Psoas muscle (tissue), 8 donors: ENCODE data around the gene PIGT. TPM values are rescaled to one million over a fixed set of nuclear protein-coding genes. Genes with fewer than 3 reads are reported as not detected.
A peak's percentile ranks its signal among the peaks of the same experiment; 100 is the strongest.

Experiments
- ATAC-seq, 4 donors: fragments of 200-7000 bp; cut with Tn5 transposase; one replicate each; pipeline ENCODE4 v1.9.1; 2020; ENCODE audit warnings: moderate library complexity in 3 of 4, mild to moderate bottlenecking in 2 of 4
- DNase-seq, 2 donors: peaks; one replicate each; pipeline ENCODE4 v3.0.0-alpha.2; 2020
- H3K27ac ChIP-seq: fragments of 200-600 bp; one replicate; pipeline ENCODE4 v1.8.0; 2022
- H3K27me3 ChIP-seq, 3 donors: fragments of 200-600 bp in 1 of 3; one replicate each; pipeline versions ENCODE4 v1.6.1 to v1.8.0; 2013 to 2022; ENCODE audit warnings: low read length in 2 of 3, mild to moderate bottlenecking in 2 of 3, moderate library complexity in 1 of 3; ENCODE audit not compliant: insufficient read depth in 3 of 3
- H3K36me3 ChIP-seq, 2 donors: fragments of 200-600 bp in 1 of 2; one replicate each; pipeline versions ENCODE4 v1.6.1 to v1.8.0; 2013 to 2022; ENCODE audit warnings: low read depth in 1 of 2, mild to moderate bottlenecking in 1 of 2, moderate library complexity in 1 of 2; ENCODE audit not compliant: insufficient read depth in 1 of 2
- H3K4me1 ChIP-seq: fragments of 200-600 bp; one replicate; pipeline ENCODE4 v1.8.0; 2022
- H3K4me3 ChIP-seq: fragments of 200-600 bp; one replicate; pipeline ENCODE4 v1.8.0; 2022; ENCODE audit warnings: mild to moderate bottlenecking
- H3K9me3 ChIP-seq: fragments of 200-600 bp; one replicate; pipeline ENCODE4 v1.8.0; 2022
- CTCF ChIP-seq: fragments of 200-600 bp; IDR thresholded peaks from one replicate; pipeline ENCODE4 v1.8.0; 2022; ENCODE audit warnings: antibody characterized with exemption
- WGBS, 3 donors: extraction: QIAGEN DNeasy Blood & Tissue Kit; methylation state at CpG; one replicate each; pipeline versions ENCODE4 v1.1.6 to v1.1.7; 2013; 5-methylcytosine and 5-hydroxymethylcytosine counted together
- intact Hi-C, 2 donors: fragments of 100-400 bp; cut with DNase I; formaldehyde crosslinking; loops; one replicate each; pipeline versions ENCODE4 v1.11.0 to v1.14.2; 2022
- polyA plus RNA-seq, 3 donors: library from polyadenylated mRNA; stranded (reverse); fragments of 200-250 nt; gene quantifications; one replicate each; pipeline ENCODE4 v1.2.3, GENCODE V29; 2013
- total RNA-seq, 4 donors: library from RNA; stranded (reverse); fragmentation: NEBNext Ultra II Directional in 2 of 4; extraction: Animal tissue kit (Norgen Biotek cat#: 25700) in 2 of 4; gene quantifications; one replicate each; pipeline versions ENCODE4 v1.2.1 to v1.2.4, GENCODE V29; 2021 to 2023
- donor health status: healthy with polysubstance abuse.
- donor health status: DM: no; HTN: no; CAD: no; lungs with moderate emphysema.
- donor health status: Bipolar disorder and iron deficiency.
- donor health status: healthy.
- donor health status: DM: yes; HTN: yes; CAD: no.
- donor health status: DM: no; HTN: no; CAD: no.
- donor health status: DM: no; HTN: no; CAD: no.
- donor health status: DM: yes; HTN: yes; CAD: no.

Gene PIGT
- total and polyA plus RNA-seq, 7 donors: 48.0 to 113 (median 58.8) TPM

- H3K9me3 ChIP-seq: no peaks in the 10 kb centered on the region
- TF ChIP-seq CTCF: no peak
- DNase-seq (peak; percentile 61 to 82), ATAC-seq (peak; percentile 76 to 92 (median 88))
- peaks cover 33% of the 10 kb centered on the region for H3K4me1 ChIP-seq
- WGBS, 3 donors: 5 to 7% (median 5%) methylated on average over 27 to 30 of the region's 30 CpGs
- peak overlapping the region; percentile 99 for H3K27ac ChIP-seq
- H3K4me3 ChIP-seq: peak overlapping the region; percentile 99
- H3K27me3 ChIP-seq: no peaks in the 10 kb centered on the region
- peaks cover 0 to 38% of the 10 kb centered on the region in 2 donors for H3K36me3 ChIP-seq
- intact Hi-C loops: loop anchor here in 1 of 2 donors (1.0 kb wide), 1 partner anchor 33 kb away; no protein-coding TSS in a partner anchor
Observed at GRCh38 chr20:45407067-45407745, 8.7 kb upstream of the PIGT start.

- DNase-seq (no peak), ATAC-seq (no peak)
- Histone ChIP-seq H3K9me3 (no peaks in the 10 kb centered on the region), H3K4me1 (peaks cover 33% of the 10 kb centered on the region), H3K27me3 (no peaks in the 10 kb centered on the region), H3K36me3 (peaks cover 0 to 46% of the 10 kb centered on the region in 2 donors), H3K4me3 (peak within 1 kb of the TSS; percentile 99), H3K27ac (peak within 1 kb of the TSS; percentile 99)
- 65 to 83% (median 66%) methylated on average over 21 of the region's 21 CpGs for WGBS, 3 donors
- intact Hi-C loops: loop anchor here in 1 of 2 donors (1.0 kb wide), 1 partner anchor 34 kb away; no protein-coding TSS in a partner anchor
- TF ChIP-seq CTCF: no peak
Observed at GRCh38 chr20:45407783-45408645, 7.9 kb upstream of the PIGT start, which contains the start of gene DBNDD2. TSS of gene DBNDD2 (plus strand) at chr20:45408289. CDS start at chr20:45408468, 179 bp downstream.

GRCh38 chr20:45408646-45409213 lies 7.2 kb upstream of the PIGT start:
- H3K9me3 ChIP-seq: no peaks in the 10 kb centered on the region
- H3K36me3 ChIP-seq: peaks cover 0 to 46% of the 10 kb centered on the region in 2 donors
- intact Hi-C loops: no loop called here
- WGBS, 3 donors: 72 to 76% (median 72%) methylated on average over 7 of the region's 7 CpGs
- peak overlapping the region; percentile 99 for H3K27ac ChIP-seq
- H3K4me3 ChIP-seq: peak overlapping the region; percentile 99
- H3K27me3 ChIP-seq: no peaks in the 10 kb centered on the region
- peaks cover 33% of the 10 kb centered on the region for H3K4me1 ChIP-seq
- TF ChIP-seq CTCF: no peak
- ATAC-seq (no peak), DNase-seq (no peak)

GRCh38 chr20:45409521-45410272 lies 6.2 kb upstream of the PIGT start:
- Histone ChIP-seq H3K4me3 (no peak overlapping the region), H3K27ac (peak overlapping the region; percentile 99), H3K27me3 (no peaks in the 10 kb centered on the region), H3K9me3 (no peaks in the 10 kb centered on the region), H3K4me1 (peaks cover 33% of the 10 kb centered on the region), H3K36me3 (peaks cover 0 to 46% of the 10 kb centered on the region in 2 donors)
- 83 to 85% (median 83%) methylated on average over 7 of the region's 7 CpGs for WGBS, 3 donors
- DNase-seq: no peak
- TF ChIP-seq CTCF: no peak
- intact Hi-C loops: no loop called here
- no peak for ATAC-seq
